ENCODE results near the gene LSM12.

- TF ChIP-seq CTCF (IDR thresholded peaks at IDR 0.05; ENCODE audit: borderline replicate concordance, extremely low read depth, low read length, poor library complexity, severe bottlenecking) (peak; percentile 45), EZH2 (IDR thresholded peaks at IDR 0.05; ENCODE audit: borderline replicate concordance, low read depth, low read length, severe bottlenecking) (no peak)
Observed at GRCh38 chr17:44006598-44007345, 59.7 kb downstream of the LSM12 start.

All from DND-41 (cell line).